A172 (cell line): ENCODE measurements around the gene CDH4. TPM values are rescaled to one million over a fixed set of nuclear protein-coding genes. Genes with fewer than 3 reads are reported as not detected.
"Not testable (repeated sequence)": the region's sequence is repeated elsewhere in the genome, so short reads cannot be mapped to it uniquely, and the experiment has no call there.

Experiments
- DNase-seq: peaks from one replicate; pipeline ENCODE4 v3.0.0-alpha.2; 2015; ENCODE audit warnings: low spot score
- total RNA-seq: library from RNA; depleted of rRNA; stranded (reverse); fragments of >200 nt; shearing (Covaris generic); gene quantifications from 2 replicates; pipeline ENCODE4 v1.2.3, GENCODE V29; 2014

The CDH4 gene
- total RNA-seq, 1 experiment from 2014 or later: 5.5 TPM

DNA sequence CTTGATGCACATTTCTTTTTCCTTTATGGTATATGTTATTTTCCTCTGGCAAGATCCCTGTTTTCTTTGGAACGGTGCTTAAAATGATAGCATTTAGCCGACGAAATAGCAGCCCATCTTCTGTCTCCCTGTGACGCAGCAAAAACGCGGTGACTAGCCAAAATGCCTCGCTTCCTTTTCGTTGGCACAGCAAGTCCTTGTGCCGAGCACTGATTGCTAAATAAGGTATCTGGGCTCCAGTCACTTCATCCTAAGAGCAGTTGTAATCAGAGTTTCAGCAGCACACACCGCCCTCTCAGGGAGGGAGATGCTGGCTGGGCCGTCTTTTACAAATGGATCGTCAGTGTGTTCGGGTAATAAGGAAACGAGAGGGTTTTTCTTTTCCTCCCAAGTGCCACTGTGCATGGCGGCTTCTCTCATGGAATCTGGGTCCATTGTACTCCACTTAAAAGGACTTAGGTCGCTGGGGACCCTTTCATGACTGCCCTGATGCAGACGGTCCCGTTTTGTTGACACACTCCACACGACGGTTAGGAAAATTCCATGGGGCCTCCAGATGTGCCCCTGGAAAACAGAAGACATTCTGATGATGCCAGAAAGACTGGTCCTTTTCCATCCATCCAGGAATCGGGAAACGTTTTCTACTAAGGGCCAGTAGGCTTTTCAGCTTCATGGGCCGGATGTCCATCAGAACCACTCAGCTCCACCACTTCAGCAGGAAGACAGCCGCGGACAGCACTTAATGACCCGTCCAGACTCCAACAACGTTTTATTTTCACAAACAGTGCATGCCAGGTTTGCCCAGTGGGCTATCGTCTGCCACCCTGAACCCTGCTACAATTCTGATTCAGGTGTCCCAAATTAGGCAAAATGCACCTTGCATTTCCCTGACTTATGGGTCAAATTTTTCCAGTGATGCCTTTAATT is 185.5 kb downstream of the CDH4 start:
- DNase-seq: peak; percentile 75

DNA sequence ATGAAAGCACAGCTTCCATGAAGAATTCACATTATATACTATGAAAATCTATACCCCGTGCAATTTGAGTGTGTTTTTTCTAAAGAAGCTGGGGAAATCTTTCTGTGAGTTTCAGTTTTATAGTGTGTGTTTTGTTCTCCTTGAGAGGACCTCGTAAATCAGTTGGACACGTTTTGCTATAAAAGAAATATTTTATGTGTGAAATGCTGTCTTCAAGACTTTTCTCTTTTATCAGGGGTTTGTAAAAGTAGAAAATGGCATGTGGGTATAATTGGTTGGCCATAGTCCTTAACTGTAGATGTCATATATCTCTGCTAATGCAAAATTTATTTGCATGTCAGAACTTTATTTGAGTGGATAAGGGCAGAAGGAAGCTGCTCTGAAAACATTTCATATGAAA is 186.2 kb downstream of the CDH4 start:
- DNase-seq: no peak

GRCh38 chr20:61439251-61439650 is 187.2 kb downstream of the CDH4 start:
- DNase-seq: no peak

GRCh38 chr20:61440548-61441055 is 188.5 kb downstream of the CDH4 start:
- DNase-seq: no peak

GRCh38 chr20:61441537-61441936 is 189.5 kb downstream of the CDH4 start:
- no peak for DNase-seq

DNA sequence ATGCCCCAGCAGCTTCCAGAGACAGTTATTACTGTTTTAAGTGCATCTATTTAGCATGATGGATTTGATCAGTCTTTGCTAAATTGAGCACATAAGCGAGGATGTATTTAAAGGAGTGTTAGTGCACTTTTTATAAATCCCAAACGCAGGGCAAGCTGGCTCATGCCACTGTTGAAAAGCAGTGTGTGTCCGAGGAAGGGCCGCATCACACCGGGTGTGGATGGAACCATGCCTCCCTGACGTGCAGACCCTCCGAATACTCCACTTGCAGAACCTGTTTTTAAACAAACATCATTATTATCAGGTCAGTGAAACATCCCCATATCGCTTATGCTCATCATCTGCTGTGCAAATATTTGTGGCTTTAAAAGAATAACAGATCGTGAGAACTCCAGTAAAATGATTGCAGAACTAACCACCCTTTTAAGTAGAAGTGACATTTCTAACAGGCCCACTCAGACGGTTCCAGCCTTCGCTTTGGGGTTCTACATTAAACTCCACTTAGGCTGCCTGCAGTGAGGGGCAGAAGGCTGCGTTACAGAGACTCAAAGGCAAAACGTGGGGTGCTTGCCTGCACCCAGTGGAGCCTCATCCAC is 190.1 kb downstream of the CDH4 start:
- DNase-seq: no peak

GRCh38 chr20:61442718-61443117 is 190.7 kb downstream of the CDH4 start:
- no peak for DNase-seq

DNA sequence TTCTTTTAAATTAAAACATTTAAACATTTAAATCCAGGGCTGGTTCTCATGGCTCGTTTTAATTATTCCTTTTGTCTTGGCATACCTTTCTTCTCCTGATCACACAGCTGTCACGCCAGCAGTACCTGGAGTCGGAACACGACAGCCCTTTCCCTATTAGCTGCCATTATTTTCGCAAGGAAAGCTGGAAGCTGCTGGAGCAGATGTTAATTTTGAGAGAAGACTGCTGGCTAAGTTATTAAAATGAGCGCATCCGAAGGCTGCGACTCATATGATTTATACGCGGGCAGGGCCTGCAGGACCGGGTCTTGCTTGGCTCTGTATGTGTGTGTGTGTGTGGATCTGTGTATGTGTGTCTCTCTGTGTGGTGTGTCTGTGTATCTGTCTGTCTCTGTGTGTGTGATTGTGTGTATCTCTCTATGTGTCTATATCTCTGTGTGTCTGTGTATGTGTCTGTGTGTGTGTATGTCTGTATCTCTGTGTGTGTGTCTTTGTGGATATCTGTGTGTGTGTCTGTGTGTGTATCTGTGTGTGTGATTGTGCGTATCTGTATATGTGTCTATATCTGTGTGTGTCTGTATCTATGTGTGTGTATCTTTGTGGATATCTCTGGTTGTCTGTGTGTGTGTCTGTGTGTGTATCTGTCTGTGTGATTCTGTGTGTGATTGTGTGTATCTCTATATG is 191.5 kb downstream of the CDH4 start:
- DNase-seq: peak; percentile 49

- no peak for DNase-seq
These were observed 192.6 kb downstream of the CDH4 start for GRCh38 chr20:61444637-61445036.

DNA sequence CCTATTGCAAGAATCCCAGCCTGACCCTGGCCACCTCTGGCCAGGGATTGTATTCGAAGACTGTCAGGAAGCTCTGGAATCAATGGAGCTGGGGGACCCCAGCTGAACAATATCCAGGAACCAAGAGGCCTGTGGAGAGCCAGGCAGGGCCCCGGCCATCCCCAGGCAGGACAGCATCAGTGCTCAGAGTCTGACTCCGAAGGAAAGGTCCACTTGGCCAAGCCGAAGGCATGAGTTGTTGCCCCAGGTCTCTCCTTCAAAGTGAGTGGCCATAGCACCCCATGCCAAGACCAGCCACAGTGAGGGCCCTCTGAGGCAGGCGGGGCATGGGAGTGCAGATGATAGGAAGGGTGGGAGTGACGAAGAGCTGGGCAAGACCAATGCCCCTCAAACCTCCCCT is 193.1 kb downstream of the CDH4 start:
- DNase-seq: no peak

- DNase-seq: no peak
These were observed 193.7 kb downstream of the CDH4 start for GRCh38 chr20:61445741-61446140.

- no peak for DNase-seq
These were observed 195.9 kb downstream of the CDH4 start for GRCh38 chr20:61447952-61448351.

DNA sequence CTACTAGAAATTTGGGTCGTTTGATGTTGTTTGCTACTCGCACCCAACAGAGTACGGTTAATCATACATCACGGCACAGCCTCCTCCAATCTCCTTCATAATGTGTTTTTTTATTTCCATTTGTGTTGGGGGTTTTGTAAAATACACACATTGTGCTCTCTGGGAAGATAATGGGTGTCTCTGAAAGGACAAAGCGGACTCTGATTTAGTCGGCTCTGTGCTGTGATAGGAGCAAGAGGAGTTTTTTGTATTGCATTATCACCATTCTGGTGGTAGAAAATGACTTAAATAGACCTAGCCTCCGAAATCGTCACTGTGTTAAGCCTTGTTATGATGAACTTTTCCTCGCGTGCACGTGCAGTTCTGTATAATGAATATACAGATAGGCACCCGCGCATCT is 196.3 kb downstream of the CDH4 start:
- DNase-seq: no peak

- no peak for DNase-seq
These were observed 197.1 kb downstream of the CDH4 start for GRCh38 chr20:61449057-61449609.

- no peak for DNase-seq
These were observed 197.9 kb downstream of the CDH4 start for GRCh38 chr20:61449916-61450315.

- DNase-seq: no peak
These were observed 198.5 kb downstream of the CDH4 start for GRCh38 chr20:61450549-61450948.

DNA sequence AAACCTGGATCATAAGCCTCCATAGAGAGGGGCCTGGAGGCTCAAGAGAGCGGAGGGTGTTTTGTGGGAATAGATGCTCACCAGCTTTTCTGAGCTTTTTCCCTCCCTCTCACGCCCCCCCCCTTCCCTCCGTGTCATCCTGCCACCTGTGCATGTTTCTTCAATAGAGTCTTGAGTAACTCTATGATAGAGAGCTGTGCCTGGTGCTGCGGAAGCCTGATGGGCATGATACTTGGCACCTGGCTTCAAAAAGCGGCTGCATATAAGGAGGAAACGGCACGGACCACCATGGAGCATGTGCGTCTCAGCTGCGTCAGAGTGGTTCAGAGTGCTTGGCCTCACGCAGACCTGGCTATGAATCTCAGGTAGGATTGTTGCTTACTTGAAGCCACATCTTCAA is 198.9 kb downstream of the CDH4 start:
- no peak for DNase-seq

GRCh38 chr20:61451953-61452352 is 199.9 kb downstream of the CDH4 start:
- DNase-seq: no peak

DNA sequence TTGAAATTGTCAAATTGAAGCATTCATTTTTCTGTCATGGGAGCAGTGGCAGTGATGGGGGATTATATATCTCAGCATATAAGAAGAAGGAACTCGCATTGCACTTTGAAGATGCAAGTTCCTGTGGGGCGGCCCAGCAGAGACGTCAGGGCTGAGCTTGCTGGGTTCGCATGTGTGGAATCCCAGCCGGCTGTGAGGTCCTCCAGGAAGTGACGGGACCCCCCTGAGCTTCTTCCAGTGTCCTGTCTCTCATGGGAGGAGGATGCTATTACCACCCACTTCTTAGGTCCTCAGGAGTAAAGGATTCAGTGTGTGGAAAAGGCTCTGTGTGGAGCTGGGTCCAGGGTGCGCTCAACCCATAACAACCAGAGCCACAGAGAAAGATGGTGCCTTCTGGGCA is 201.2 kb downstream of the CDH4 start:
- DNase-seq: no peak

- not testable (repeated sequence) for DNase-seq
These were observed 201.6 kb downstream of the CDH4 start for GRCh38 chr20:61453623-61454022.

GRCh38 chr20:61454053-61454452 is 202.0 kb downstream of the CDH4 start:
- DNase-seq: no peak
